PC-3 (cell line): Measurements from ENCODE around the gene SLC12A5.

Experiments used
- CTCF ChIP-seq: fragments of 300-600 bp; sonication (generic); conservative IDR thresholded peaks from 2 replicates; pipeline ENCODE4 v1.5.1; 2017; ENCODE audit warnings: antibody characterized with exemption, low read depth, mild to moderate bottlenecking, low read length
- EZH2 ChIP-seq: fragments of 300-600 bp; sonication (generic); IDR thresholded peaks from one replicate; pipeline ENCODE4 v1.6.1; 2017; ENCODE audit warnings: antibody characterized with exemption, mild to moderate bottlenecking, low read length; ENCODE audit not compliant: unreplicated experiment

- TF ChIP-seq CTCF = no peak
- no peak for TF ChIP-seq EZH2
Measured at GRCh38 chr20:46070215-46070900, 41.3 kb downstream of the SLC12A5 start.
